PC-9 (cell line): ENCODE data around the gene ZFP36L1. TPM values are rescaled to one million over a fixed set of nuclear protein-coding genes. Genes with fewer than 3 reads are reported as not detected.

Experiments
- BruUV-seq: library from RNA; stranded (reverse); fragments of 400-500 nt; replicated peaks from 2 replicates; lab custom pipeline; 2021; lab: Mats Ljungman, UMichigan
- CTCF ChIA-PET: fragments of 300-600 bp; sonication (Branson Sonifier 250); formaldehyde crosslinking; loops from one replicate; lab custom pipeline; 2022; ENCODE audit warnings: antibody characterized with exemption; lab: Charles Lee
- POLR2A ChIA-PET: fragments of 300-600 bp; sonication (Branson Sonifier 250); formaldehyde crosslinking; loops from one replicate; lab custom pipeline; 2022; ENCODE audit warnings: antibody characterized with exemption; ENCODE audit not compliant: unreplicated experiment; lab: Charles Lee
- DNase-seq, 2 experiments: peaks; one replicate each; pipeline versions ENCODE4 v3.0.0 to v3.0.0-alpha.2; 2015 to 2022; ENCODE audit warnings: mixed read lengths in 1 of 2
- H2AFZ ChIP-seq: fragments of 200-600 bp; sonication (generic); 2 replicates; pipeline ENCODE4 v1.8.1; 2017; ENCODE audit warnings: antibody characterized with exemption
- H3F3A ChIP-seq: fragments of 200-600 bp; sonication (generic); 2 replicates; pipeline ENCODE4 v1.8.1; 2017; ENCODE audit warnings: antibody characterized with exemption, mild to moderate bottlenecking, low read depth; ENCODE audit not compliant: insufficient read depth
- H3K27ac ChIP-seq: fragments of 200-600 bp; sonication (generic); 2 replicates; pipeline ENCODE4 v1.6.1; 2016; ENCODE audit warnings: mixed run types
- H3K27me3 ChIP-seq: fragments of 200-600 bp; sonication (generic); 2 replicates; pipeline ENCODE4 v1.6.1; 2016; ENCODE audit warnings: low read depth, mixed run types; ENCODE audit not compliant: insufficient read depth
- H3K36me3 ChIP-seq: fragments of 200-600 bp; sonication (generic); 2 replicates; pipeline ENCODE4 v1.6.1; 2016; ENCODE audit warnings: low read depth, mixed run types
- H3K4me1 ChIP-seq: fragments of 200-600 bp; sonication (generic); replicated peaks from 2 replicates; pipeline ENCODE4 v1.6.1; 2016; ENCODE audit warnings: mixed run types; ENCODE audit not compliant: insufficient read depth
- H3K4me2 ChIP-seq: fragments of 200-600 bp; sonication (generic); 2 replicates; pipeline ENCODE4 v1.6.1; 2017; ENCODE audit warnings: mixed run types
- H3K4me3 ChIP-seq: fragments of 200-600 bp; sonication (generic); 2 replicates; pipeline ENCODE4 v1.6.1; 2016; ENCODE audit warnings: mixed run types
- H3K79me2 ChIP-seq: fragments of 200-600 bp; sonication (generic); 2 replicates; pipeline ENCODE4 v1.6.1; 2017; ENCODE audit warnings: low read depth, mixed run types
- H3K9me2 ChIP-seq: fragments of 200-600 bp; sonication (generic); 2 replicates; pipeline ENCODE4 v1.8.1; 2017; ENCODE audit warnings: mild to moderate bottlenecking; ENCODE audit not compliant: insufficient read depth
- H3K9me3 ChIP-seq: fragments of 200-600 bp; sonication (generic); 2 replicates; pipeline ENCODE4 v1.8.1; 2016; ENCODE audit warnings: low read depth; ENCODE audit not compliant: insufficient read depth
- H4K20me1 ChIP-seq: fragments of 200-600 bp; sonication (generic); 2 replicates; pipeline ENCODE4 v1.8.1; 2017; ENCODE audit not compliant: insufficient read depth
- EZH2 ChIP-seq: fragments of 200-600 bp; sonication (generic); IDR thresholded peaks from 2 replicates; pipeline ENCODE4 v1.8.0; 2017; ENCODE audit warnings: antibody characterized with exemption, low read depth
- intact Hi-C: fragments of 100-400 bp; cut with micrococcal nuclease; formaldehyde crosslinking; loops from one replicate; pipeline ENCODE4 v1.10.0; 2022; ENCODE audit not compliant: unreplicated experiment
- total RNA-seq: library from RNA; stranded (reverse); gene quantifications from 2 replicates; pipeline ENCODE4 v1.2.3, GENCODE V29; 2021
- TF ChIP-seq, protein P1 (sequence below): fragments of 200-600 bp; sonication (generic); conservative IDR thresholded peaks from 2 replicates; pipeline ENCODE4 v1.6.1; 2017; ENCODE audit warnings: mixed run types, antibody characterized with exemption, mild to moderate bottlenecking, moderate library complexity

The ZFP36L1 gene
- total RNA-seq, 1 experiment from 2014 or later = 179 TPM

DNA sequence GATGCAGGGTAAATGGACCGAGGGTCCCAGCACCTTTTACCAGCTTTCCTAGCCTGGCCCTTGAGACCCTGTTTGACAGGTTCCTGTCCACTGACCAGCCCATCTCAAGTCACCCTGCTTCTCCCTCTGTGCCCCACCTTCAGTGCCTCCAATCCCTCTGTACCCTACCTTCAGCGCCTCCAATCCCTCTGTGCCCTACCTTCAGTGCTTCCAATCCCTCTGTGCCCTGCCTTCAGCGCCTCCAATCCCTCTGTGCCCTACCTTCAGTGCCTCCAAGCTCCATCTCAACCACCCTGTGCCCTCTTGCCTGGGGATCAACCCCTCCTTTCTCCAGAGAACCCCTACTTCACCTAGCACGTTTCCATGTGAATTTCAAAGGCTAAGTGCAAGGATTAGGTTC, 54.3 kb downstream of the ZFP36L1 start:
- no peaks in the 10 kb centered on the region; the same call in 1 of the 2 replicates for H3K9me3 ChIP-seq
- no peaks in the 10 kb centered on the region for H3K79me2 ChIP-seq
- BruUV-seq = no TSS peak
- H2AFZ ChIP-seq = no peak overlapping the region
- no peak for DNase-seq
- no peak overlapping the region for H3K4me2 ChIP-seq
- H3K36me3 ChIP-seq = no peaks in the 10 kb centered on the region
- no peak for TF ChIP-seq EZH2
- TF ChIP-seq, protein P1, sequence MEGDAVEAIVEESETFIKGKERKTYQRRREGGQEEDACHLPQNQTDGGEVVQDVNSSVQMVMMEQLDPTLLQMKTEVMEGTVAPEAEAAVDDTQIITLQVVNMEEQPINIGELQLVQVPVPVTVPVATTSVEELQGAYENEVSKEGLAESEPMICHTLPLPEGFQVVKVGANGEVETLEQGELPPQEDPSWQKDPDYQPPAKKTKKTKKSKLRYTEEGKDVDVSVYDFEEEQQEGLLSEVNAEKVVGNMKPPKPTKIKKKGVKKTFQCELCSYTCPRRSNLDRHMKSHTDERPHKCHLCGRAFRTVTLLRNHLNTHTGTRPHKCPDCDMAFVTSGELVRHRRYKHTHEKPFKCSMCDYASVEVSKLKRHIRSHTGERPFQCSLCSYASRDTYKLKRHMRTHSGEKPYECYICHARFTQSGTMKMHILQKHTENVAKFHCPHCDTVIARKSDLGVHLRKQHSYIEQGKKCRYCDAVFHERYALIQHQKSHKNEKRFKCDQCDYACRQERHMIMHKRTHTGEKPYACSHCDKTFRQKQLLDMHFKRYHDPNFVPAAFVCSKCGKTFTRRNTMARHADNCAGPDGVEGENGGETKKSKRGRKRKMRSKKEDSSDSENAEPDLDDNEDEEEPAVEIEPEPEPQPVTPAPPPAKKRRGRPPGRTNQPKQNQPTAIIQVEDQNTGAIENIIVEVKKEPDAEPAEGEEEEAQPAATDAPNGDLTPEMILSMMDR = no peak
- H3K4me3 ChIP-seq = no peak overlapping the region
- peaks cover 6% of the 10 kb centered on the region for H3K4me1 ChIP-seq
- no peak overlapping the region for H3K27ac ChIP-seq
- no peaks in the 10 kb centered on the region for H3F3A ChIP-seq
- ChIA-PET POLR2A (no interaction called here), CTCF (no interaction called here)
- no peaks in the 10 kb centered on the region for H3K27me3 ChIP-seq
- no peaks in the 10 kb centered on the region for H4K20me1 ChIP-seq
- intact Hi-C loops = no loop called here
- H3K9me2 ChIP-seq = no peaks in the 10 kb centered on the region

Other genes with a start within 250 kb of the ZFP36L1 start
- 314 and 323 TPM in 2 replicates for gene ACTN1, start 186.2 kb upstream of the ZFP36L1 start, total RNA-seq